Measurements from ENCODE around the gene PRKAB2.
"Not testable (repeated sequence)": the region's sequence is repeated elsewhere in the genome, so short reads cannot be mapped to it uniquely, and the experiment has no call there.

GRCh38 chr1:147115079-147115478 lies 57.2 kb downstream of the PRKAB2 start:
- TF ChIP-seq, protein P1, sequence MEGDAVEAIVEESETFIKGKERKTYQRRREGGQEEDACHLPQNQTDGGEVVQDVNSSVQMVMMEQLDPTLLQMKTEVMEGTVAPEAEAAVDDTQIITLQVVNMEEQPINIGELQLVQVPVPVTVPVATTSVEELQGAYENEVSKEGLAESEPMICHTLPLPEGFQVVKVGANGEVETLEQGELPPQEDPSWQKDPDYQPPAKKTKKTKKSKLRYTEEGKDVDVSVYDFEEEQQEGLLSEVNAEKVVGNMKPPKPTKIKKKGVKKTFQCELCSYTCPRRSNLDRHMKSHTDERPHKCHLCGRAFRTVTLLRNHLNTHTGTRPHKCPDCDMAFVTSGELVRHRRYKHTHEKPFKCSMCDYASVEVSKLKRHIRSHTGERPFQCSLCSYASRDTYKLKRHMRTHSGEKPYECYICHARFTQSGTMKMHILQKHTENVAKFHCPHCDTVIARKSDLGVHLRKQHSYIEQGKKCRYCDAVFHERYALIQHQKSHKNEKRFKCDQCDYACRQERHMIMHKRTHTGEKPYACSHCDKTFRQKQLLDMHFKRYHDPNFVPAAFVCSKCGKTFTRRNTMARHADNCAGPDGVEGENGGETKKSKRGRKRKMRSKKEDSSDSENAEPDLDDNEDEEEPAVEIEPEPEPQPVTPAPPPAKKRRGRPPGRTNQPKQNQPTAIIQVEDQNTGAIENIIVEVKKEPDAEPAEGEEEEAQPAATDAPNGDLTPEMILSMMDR (IDR thresholded peaks at IDR 0.05; ENCODE audit: low read depth, low read length, missing input control): not testable (repeated sequence)
- not testable (repeated sequence) for TF ChIP-seq TAF1 (conservative IDR thresholded peaks at IDR 0.05); ZBTB33 (IDR thresholded peaks at IDR 0.05); MAX (IDR thresholded peaks at IDR 0.05); GABPA (IDR thresholded peaks at IDR 0.05 in 1 of 2, conservative IDR thresholded peaks at IDR 0.05 in 1 of 2); RAD21 (IDR thresholded peaks at IDR 0.05); SP1 (IDR thresholded peaks at IDR 0.05); JUND (IDR thresholded peaks at IDR 0.05); HNF4G (IDR thresholded peaks at IDR 0.05)
- TF ChIP-seq, protein P2, sequence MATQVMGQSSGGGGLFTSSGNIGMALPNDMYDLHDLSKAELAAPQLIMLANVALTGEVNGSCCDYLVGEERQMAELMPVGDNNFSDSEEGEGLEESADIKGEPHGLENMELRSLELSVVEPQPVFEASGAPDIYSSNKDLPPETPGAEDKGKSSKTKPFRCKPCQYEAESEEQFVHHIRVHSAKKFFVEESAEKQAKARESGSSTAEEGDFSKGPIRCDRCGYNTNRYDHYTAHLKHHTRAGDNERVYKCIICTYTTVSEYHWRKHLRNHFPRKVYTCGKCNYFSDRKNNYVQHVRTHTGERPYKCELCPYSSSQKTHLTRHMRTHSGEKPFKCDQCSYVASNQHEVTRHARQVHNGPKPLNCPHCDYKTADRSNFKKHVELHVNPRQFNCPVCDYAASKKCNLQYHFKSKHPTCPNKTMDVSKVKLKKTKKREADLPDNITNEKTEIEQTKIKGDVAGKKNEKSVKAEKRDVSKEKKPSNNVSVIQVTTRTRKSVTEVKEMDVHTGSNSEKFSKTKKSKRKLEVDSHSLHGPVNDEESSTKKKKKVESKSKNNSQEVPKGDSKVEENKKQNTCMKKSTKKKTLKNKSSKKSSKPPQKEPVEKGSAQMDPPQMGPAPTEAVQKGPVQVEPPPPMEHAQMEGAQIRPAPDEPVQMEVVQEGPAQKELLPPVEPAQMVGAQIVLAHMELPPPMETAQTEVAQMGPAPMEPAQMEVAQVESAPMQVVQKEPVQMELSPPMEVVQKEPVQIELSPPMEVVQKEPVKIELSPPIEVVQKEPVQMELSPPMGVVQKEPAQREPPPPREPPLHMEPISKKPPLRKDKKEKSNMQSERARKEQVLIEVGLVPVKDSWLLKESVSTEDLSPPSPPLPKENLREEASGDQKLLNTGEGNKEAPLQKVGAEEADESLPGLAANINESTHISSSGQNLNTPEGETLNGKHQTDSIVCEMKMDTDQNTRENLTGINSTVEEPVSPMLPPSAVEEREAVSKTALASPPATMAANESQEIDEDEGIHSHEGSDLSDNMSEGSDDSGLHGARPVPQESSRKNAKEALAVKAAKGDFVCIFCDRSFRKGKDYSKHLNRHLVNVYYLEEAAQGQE (IDR thresholded peaks at IDR 0.05): not testable (repeated sequence)
